Measurements from ENCODE around the gene LSMEM2.
"Not testable (repeated sequence)": the region's sequence is repeated elsewhere in the genome, so short reads cannot be mapped to it uniquely, and the experiment has no call there.

The LSMEM2 gene

GRCh38 chr3:50245831-50246516 lies 32.9 kb upstream of the LSMEM2 start:
- DNase-seq (ENCODE audit: low spot score) = peak; percentile 91

GRCh38 chr3:50246517-50246954 lies 32.4 kb upstream of the LSMEM2 start:
- DNase-seq (ENCODE audit: low spot score) = peak; percentile 79

GRCh38 chr3:50248387-50248786 lies 30.5 kb upstream of the LSMEM2 start:
- DNase-seq (ENCODE audit: low spot score) = no peak

DNA sequence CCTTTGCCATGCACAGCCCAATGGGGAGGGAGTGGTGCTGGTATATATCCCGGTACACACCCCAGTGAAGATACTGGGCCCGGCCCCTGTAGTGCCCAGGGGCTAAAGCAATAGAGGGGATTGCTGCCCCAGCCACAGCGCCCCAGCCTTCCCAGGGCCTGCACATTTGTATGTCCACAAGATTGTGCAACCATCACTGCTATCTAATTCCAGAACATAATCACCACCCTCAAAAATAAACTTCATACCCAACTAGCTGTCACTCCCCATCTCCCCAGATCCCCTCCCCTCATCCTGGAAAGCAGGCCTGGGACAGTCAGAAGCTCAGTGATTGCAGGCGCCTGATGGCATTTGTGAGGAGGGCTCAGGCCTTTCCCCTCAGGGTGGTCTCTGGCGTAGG lies 29.4 kb upstream of the LSMEM2 start:
- no peak for DNase-seq (ENCODE audit: low spot score)

DNA sequence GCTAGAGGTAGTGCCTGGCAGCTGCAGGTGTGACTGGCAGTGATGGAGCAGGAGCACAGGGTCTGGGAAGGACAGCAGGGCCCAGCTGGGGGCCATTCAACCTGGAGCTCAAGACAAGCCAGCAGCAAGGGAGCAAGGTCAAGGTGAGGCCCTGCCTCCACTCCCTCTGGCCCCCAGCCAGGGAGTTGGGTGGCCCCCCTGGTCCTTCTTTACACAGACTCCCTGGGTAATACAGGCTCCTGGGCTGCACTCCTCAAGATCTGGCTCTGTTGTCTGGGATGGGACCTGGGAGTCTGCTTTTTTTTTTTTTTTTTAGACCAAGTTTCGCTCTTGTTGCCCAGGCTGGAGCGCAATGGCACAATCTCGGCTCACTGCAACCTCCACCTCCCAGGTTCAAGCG lies 28.4 kb upstream of the LSMEM2 start:
- no peak for DNase-seq (ENCODE audit: low spot score)

- peak; percentile 40 for DNase-seq (ENCODE audit: low spot score)
These were observed 27.7 kb upstream of the LSMEM2 start for GRCh38 chr3:50251220-50251619.

- no peak for DNase-seq (ENCODE audit: low spot score)
These were observed 24.2 kb upstream of the LSMEM2 start for GRCh38 chr3:50254577-50255250.

DNA sequence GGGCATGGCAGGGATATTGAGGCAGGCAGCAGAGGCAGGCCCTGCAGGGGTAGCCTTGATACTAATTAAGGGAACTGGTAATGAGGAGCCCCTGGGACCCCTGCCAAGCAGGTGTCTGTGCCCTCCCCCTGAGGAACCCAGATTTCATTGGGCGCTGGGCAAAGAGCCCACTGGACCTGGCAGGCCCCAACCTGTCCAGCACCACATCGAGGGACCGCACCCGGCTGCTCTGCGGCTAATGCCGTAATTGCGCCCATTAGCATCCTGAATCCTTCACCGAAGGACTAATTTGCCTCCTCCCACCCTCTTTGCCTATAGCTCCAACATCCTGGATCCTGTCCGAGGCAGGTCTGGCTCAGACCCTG lies 23.7 kb upstream of the LSMEM2 start:
- no peak for DNase-seq (ENCODE audit: low spot score)

- no peak for DNase-seq (ENCODE audit: low spot score)
These were observed 21.7 kb upstream of the LSMEM2 start for GRCh38 chr3:50256978-50257890.

DNA sequence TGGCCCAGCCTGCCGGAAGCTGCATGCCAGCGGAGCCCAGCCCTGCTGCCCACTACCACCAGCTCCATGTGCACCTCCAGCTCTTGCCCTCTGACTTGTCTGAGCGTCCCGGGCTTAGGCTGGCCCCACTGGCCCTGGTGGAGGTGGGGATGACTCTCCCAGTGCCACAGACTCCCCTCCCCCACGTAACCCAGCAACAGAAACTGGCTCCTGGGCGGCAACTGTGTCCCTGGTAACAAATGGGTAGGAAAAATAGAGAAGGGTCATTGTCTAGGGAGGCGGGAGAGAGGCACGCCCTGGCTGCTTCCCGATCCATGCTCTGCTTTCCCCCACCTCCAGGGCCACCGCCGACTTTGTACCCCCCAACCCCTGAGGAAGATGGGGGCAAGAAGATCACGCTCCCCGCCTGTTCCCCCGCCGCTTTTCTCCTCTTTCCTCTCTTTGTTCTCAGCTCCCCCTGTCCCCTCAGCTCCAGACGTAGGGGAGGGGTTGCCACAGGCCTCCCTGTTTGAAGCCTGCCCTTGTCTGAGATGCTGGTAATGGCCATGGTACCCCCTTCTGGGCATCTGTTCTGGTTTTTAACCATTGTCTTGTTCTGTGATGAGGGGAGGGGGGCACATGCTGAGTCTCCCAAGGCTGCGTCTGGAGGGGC lies 20.7 kb upstream of the LSMEM2 start:
- DNase-seq (ENCODE audit: low spot score) = no peak

DNA sequence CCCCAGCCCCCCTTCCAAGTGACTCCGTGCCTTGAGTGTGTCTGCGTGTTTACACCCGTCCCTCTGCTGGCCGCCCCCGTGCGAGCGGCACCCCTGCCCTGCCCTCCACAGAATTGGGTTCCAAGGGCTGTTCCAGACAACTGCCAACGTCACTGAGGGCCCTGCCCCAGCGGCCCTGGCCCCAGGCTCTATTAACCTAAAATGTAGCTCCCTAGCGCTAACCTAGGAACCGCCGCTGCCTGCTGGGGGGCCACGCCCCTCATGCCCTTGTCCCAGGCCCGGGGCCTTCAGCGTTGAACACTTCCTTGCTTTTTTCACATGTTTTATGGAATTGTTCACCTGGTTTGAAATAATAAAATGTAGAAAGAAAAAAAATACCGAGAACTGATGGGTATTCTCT lies 19.9 kb upstream of the LSMEM2 start:
- no peak for DNase-seq (ENCODE audit: low spot score)

GRCh38 chr3:50259432-50260026 lies 19.4 kb upstream of the LSMEM2 start:
- DNase-seq (ENCODE audit: low spot score) = no peak

GRCh38 chr3:50260027-50260941 lies 18.6 kb upstream of the LSMEM2 start:
- DNase-seq (ENCODE audit: low spot score) = peak; percentile 97

DNA sequence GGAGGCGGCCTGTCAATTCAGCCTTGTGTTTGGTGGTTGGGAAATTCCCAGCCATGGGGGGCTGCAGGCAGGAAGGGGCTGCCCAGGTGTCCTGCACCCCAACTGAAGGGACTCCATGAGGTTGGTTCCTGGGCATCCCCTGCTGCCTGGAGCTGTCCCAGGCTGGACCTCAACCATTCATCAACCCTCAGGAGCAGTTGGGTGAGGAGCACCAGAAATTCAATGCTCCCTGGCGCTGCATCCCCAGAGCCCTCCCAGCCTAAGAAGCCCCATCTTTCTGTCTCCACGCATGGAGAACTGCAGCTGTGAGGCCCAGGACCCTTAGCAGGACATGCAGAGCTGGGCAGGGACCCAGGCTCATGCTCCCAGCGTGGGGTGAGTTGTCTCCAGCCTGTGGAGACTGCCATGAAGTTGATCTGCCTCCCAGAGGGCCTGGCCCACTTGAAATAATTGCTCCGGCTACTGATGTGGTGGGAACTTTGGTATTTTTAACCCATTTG lies 17.9 kb upstream of the LSMEM2 start:
- no peak for DNase-seq (ENCODE audit: low spot score)

DNA sequence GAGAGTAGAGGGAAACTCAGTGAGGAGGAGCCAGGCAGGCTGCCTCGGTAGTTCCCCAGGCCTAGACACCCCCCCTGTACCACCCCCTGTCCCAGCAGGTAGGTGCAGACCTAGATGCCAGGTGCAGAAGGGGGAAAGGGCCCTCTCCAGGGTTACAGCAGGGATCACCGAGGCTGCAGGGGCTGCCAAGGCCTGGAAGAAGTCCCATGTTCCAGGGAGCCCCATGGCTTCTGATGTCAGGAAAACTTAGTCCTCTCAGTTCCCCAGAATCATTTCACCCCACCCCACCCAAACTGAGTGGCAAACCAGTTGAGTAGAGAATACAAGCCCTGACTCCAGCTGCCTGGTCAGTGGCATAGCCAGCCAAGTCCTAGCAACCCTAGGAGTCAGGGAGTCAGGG lies 17.4 kb upstream of the LSMEM2 start:
- no peak for DNase-seq (ENCODE audit: low spot score)

DNA sequence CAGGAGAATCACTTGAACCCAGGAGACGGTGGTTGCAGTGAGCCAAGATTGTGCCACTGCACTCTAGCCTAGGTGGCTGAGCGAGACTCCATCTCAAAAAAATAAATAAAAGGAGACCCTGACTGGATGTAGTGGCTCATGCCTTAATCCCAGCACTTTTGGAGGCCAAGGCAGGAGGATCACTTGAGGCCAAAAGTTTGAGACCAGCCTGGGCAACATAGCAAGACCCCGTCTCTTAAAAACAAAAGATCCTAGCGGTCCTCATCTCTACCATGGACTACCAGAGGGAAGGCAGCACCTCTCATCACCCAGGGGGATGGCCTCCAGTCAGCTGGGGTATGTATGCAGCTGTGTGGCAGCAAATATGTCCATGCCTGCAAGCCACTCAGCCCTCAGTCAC lies 16.7 kb upstream of the LSMEM2 start:
- not testable (repeated sequence) for DNase-seq (ENCODE audit: low spot score)

DNA sequence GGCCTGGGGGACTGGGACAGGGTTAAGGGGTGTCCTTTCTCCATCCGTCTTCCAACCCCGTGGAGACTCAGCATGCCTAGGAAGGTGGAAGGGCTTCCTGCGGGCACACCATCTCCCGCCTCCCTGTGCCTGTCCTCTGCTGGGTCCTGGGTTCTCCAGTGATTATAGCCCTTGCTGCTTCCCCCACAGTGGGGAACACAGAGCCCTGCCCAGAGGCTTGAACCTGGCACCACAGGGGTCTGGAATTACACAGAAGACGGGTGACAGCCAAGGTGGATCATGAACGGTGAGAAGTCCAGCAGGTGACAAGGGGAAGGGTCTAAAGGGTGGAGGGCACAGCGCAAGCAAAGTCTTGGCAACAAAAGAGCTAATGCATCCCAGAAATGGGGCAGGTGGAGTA lies 16.1 kb upstream of the LSMEM2 start:
- DNase-seq (ENCODE audit: low spot score) = no peak

DNA sequence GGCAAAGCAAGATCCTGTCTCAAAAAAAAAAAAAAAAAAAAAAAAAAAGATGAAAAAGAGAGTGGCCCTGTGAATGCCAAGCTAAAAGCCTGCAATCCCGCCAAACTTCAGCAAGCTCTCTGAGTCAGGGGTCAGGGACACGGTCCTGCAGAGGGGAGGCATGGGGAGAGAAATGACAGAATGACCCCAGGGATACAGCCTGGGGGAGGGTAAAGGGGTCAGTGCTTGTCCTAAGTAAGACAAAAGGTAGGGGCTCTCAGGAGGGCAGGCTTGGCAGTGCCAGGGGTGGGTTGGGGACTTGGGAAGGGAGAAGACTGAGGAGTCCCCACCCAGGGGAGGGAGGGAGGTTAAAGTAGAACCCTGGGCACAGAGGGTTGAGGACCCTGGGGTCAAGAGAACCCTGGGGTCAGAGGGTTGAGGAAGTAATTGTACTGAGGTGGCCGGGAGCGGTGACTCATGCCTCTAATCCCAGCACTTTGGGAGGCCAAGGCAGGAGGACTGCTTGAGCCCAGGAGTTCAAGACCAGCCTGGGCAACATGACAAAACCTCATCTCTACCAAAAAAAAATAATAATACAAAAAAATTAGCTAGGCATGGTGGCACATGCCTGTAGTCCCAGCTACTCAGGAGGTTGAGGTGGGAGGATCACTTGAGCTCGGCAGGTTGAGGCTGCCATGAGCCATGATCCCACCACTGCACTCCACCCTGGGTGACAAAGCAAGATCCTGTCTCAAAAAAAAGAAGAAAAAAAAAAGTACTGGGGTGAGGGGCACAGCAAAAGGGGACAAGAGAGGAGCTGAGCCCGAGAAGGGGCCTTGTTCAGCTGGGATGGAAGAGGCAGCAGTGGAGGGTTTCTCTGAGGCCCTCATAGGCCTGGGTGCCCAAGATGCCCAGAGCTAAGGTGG lies 15.2 kb upstream of the LSMEM2 start:
- DNase-seq (ENCODE audit: low spot score) = no peak

DNA sequence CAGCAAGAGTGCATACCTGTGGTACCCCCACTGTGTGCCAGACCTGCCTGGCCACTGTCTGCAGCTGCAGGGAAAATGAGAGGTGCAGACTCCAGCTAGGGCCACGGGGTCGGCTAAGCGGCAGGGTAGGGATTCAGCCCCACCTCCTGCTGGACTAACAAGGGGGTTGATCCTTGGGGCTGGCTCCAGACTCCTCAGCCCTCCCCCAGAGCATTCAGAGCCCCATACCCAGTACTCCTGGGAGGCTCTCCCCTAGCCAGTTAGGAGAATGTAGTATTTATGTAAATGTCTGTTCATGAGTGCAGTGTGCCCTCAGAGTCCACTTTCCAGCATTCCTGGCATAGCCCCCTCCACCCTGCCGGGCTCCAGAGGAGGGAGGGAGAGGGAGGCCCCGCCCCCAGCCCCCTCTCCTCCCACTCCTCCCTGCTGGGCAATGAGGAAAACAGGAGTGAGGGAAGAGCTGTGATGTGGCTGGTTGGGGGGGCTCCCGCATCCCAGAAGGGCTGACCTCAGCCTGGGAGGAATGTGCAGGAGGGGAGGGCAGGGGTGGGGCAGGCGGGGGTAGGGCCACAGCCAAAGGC lies 14.4 kb upstream of the LSMEM2 start:
- DNase-seq (ENCODE audit: low spot score) = peak; percentile 94
